HG02973 (cell line): ENCODE data around the gene NDUFS8.

Experiments
- ATAC-seq: cut with Tn5 transposase; IDR thresholded peaks from one replicate; pipeline ENCODE4 v1.9.1; 2021; ENCODE audit warnings: moderate library complexity; ENCODE audit not compliant: unreplicated experiment

NDUFS8 gene

DNA sequence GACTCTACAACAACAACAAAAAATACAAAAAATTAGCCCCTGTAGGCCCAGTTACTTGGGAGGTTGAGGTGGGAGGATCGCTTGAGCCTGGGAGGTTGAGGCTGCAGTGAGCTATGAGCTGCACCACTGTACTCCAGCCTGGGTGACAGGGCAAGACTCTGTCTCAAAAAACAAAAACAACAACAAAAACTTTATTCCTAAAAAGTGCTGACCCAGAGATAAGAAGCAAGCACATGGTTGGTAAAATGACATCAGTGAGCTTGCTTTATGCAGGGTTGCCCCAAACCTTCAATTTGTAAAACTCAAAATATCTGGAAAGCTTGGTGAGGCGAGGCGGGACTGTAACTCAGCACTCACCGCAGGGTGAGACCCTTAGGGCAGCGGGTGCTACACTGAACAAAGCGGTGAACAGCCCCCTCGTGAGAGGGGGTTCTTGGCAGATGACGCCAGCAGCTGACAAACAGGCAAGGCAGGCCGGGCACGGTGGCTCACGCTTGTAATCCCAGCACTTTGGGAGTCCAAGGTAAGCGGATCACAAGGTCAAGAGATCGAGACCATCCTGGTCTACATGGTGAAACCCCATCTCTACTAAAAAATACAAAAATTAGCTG lies 4.9 kb downstream of the NDUFS8 start:
- no peak for ATAC-seq

GRCh38 chr11:68036141-68036716 lies 5.7 kb downstream of the NDUFS8 start:
- no peak for ATAC-seq

GRCh38 chr11:68036717-68037239 lies 6.3 kb downstream of the NDUFS8 start:
- no peak for ATAC-seq

- no peak for ATAC-seq
Observed at GRCh38 chr11:68037411-68038225, 7.1 kb downstream of the NDUFS8 start.

DNA sequence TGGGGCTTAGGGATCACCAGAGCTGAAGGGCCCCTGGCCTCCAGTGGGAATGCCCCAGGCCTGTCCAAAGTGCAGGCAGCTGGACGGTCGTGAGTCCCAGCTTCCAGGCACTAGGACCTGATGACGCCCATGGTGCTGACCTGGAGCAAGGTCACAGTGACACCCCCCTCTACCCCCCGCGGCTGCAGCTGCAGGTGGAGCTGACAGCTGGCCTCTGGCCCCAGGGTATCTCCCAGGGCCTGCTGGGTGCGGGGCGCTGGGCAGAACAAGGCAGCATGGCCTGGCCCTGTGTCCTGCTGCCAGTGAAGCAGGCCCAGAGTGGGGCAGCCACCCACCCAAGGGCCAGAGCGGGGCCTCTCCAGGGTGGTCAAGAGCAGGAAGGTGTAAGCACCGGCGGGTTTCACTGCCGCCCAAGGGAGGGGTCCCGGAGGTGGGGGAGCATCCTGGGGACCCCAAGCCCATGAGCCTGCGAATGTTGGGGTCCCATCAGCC lies 7.8 kb downstream of the NDUFS8 start:
- no peak for ATAC-seq

- ATAC-seq: no peak
Observed at GRCh38 chr11:68038718-68039525, 8.4 kb downstream of the NDUFS8 start, which contains the start of gene TCIRG1. Gene TCIRG1 (plus strand): TSS chr11:68039025. CDS start chr11:68041272, 2,247 bp downstream.

- ATAC-seq: no peak
Observed at GRCh38 chr11:68039526-68040086, 9.1 kb downstream of the NDUFS8 start.

DNA sequence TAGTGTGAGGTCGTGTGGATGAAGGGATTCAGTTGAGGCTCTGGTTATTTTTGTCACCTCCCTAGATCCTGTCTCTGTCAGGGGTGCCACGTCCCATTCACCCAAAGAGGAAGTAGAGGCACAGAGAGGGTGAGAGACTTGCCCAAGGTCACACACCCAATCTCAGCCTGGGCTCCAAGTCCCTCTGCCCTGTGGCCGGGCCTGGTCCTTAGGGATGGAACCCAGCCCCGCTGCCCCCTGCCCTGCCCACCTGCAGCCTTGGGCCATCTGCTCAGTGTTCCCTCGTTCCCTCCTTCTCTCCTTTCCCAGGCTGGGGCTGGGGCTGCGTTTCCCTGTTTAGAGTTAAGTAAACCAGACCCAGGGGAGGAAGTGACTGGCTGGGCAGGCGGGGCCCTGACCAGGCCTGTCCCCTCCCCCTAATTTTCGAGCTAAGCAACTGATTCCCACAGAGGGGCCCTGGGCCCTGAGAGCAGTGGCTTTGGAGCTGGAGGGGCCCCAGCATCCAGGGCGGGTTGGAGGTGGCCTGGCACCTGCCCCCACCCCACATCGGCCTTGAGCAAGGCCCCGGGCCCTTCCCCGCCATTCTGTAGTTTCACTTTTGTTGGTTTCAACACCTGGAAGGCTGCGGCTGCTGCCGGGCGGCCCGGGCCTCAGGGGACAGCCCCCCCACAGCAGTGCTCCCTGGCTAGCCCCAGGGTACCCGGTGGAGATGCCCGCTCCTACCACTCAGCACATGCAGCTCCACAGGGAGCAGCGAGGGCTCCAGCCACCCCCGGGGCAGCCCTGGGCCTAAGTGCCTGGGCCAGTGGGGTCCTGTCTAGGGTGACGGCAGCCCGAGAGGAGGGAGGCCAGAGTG lies 9.8 kb downstream of the NDUFS8 start:
- ATAC-seq: peak; percentile 37

- ATAC-seq: no peak
Observed at GRCh38 chr11:68040957-68041591, 10.6 kb downstream of the NDUFS8 start.

- ATAC-seq: no peak
Observed at GRCh38 chr11:68041617-68042218, 11.2 kb downstream of the NDUFS8 start.

DNA sequence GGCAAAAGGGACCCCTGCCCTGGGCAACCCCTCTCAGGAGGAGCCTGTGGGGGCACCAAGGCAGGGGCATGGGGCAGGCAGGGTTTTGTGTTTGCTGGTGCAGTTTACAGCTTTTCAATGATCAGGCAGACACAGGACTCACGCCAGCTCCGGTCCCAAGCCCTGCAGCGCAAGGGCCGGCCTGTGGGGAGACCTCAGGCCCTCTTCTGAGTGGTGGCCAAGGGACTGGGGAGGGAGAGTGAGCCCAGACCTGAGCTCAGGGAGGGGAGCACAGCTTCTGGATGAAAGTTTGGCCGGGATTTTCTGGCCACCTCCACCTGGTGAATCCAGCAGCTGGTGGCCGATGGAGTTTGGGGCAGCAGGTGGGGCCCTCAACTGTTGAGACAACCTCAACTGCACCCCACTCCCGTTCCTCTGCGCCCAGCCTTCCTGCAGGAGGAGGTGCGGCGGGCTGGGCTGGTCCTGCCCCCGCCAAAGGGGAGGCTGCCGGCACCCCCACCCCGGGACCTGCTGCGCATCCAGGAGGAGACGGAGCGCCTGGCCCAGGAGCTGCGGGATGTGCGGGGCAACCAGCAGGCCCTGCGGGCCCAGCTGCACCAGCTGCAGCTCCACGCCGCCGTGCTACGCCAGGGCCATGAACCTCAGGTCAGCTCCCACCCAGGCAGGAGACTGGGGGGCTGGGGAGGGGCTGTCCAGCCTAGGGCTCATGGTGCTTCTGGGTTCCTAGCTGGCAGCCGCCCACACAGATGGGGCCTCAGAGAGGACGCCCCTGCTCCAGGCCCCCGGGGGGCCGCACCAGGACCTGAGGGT lies 11.9 kb downstream of the NDUFS8 start:
- no peak for ATAC-seq

GRCh38 chr11:68043029-68043348 lies 12.5 kb downstream of the NDUFS8 start:
- no peak for ATAC-seq

GRCh38 chr11:68043349-68044144 lies 13.1 kb downstream of the NDUFS8 start:
- no peak for ATAC-seq

DNA sequence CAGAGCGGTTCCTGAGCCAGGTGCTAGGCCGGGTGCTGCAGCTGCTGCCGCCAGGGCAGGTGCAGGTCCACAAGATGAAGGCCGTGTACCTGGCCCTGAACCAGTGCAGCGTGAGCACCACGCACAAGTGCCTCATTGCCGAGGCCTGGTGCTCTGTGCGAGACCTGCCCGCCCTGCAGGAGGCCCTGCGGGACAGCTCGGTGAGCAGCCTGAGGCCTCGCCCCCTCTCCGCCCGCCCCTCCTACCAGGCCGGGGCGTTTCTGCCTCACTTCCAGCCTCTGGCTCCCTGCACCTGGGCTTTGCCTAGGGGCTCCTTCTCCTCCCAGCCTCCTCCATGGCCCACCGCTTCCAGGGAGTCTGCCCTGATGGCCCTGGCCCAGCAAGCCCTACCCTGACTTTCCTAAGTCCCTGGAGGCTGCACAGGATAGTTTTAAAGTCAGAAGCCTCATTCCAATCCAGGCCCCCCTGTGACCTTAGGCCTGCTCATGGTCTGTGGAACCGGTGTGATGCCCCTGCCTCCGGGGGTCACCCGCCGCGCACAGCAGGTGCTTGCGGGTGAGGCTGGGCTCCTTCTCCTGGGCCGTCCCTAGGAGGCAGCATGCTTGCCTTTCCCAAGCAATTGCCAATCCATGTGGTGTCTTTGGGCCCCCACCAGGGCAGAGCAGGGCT lies 13.8 kb downstream of the NDUFS8 start:
- no peak for ATAC-seq

- no peak for ATAC-seq
Observed at GRCh38 chr11:68044898-68045351, 14.4 kb downstream of the NDUFS8 start.

- no peak for ATAC-seq
Observed at GRCh38 chr11:68047437-68048290, 17.2 kb downstream of the NDUFS8 start.
